Peyer's patch (tissue), 4 donors: Measurements from ENCODE around the gene NOCT.
"Not testable (repeated sequence)": the region's sequence is repeated elsewhere in the genome, so short reads cannot be mapped to it uniquely, and the experiment has no call there.

Experiments used
- POLR2A ChIP-seq, 2 donors: fragments of 450-650 bp; IDR thresholded peaks; one replicate each; pipeline ENCODE4 v1.5.1; 2017; ENCODE audit warnings: antibody characterized with exemption in 2 of 2, mild to moderate bottlenecking in 2 of 2, moderate library complexity in 2 of 2
- TF ChIP-seq, protein P1 (sequence below), 6 experiments: fragments of 450-650 bp in 4 of 6; fragments of 200-600 bp in 2 of 6; sonication (generic) in 1 of 6; IDR thresholded peaks; one replicate each; pipeline ENCODE4 v1.5.1; 2017 to 2019; ENCODE audit warnings: antibody characterized with exemption in 6 of 6, mild to moderate bottlenecking in 3 of 6, moderate library complexity in 1 of 6

GRCh38 chr4:139029866-139030363 lies 14.3 kb downstream of the NOCT start:
- TF ChIP-seq, protein P1, sequence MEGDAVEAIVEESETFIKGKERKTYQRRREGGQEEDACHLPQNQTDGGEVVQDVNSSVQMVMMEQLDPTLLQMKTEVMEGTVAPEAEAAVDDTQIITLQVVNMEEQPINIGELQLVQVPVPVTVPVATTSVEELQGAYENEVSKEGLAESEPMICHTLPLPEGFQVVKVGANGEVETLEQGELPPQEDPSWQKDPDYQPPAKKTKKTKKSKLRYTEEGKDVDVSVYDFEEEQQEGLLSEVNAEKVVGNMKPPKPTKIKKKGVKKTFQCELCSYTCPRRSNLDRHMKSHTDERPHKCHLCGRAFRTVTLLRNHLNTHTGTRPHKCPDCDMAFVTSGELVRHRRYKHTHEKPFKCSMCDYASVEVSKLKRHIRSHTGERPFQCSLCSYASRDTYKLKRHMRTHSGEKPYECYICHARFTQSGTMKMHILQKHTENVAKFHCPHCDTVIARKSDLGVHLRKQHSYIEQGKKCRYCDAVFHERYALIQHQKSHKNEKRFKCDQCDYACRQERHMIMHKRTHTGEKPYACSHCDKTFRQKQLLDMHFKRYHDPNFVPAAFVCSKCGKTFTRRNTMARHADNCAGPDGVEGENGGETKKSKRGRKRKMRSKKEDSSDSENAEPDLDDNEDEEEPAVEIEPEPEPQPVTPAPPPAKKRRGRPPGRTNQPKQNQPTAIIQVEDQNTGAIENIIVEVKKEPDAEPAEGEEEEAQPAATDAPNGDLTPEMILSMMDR (IDR thresholded peaks at IDR 0.05): not testable (repeated sequence)
- not testable (repeated sequence) for TF ChIP-seq POLR2A (IDR thresholded peaks at IDR 0.05)
